HEK293T (cell line): ENCODE measurements around the gene POLE2.

Source experiments
- FOXA1 ChIP-seq: fragments of 450-650 bp; IDR thresholded peaks from 2 replicates; pipeline ENCODE4 v1.6.1; 2016; ENCODE audit warnings: mild to moderate bottlenecking
- L3MBTL2 ChIP-seq: fragments of 450-650 bp; conservative IDR thresholded peaks from 2 replicates; pipeline ENCODE4 v1.6.1; 2016; ENCODE audit warnings: mild to moderate bottlenecking
- TARDBP ChIP-seq: fragments of 450-650 bp; IDR thresholded peaks from 2 replicates; pipeline ENCODE4 v1.6.1; 2016

DNA sequence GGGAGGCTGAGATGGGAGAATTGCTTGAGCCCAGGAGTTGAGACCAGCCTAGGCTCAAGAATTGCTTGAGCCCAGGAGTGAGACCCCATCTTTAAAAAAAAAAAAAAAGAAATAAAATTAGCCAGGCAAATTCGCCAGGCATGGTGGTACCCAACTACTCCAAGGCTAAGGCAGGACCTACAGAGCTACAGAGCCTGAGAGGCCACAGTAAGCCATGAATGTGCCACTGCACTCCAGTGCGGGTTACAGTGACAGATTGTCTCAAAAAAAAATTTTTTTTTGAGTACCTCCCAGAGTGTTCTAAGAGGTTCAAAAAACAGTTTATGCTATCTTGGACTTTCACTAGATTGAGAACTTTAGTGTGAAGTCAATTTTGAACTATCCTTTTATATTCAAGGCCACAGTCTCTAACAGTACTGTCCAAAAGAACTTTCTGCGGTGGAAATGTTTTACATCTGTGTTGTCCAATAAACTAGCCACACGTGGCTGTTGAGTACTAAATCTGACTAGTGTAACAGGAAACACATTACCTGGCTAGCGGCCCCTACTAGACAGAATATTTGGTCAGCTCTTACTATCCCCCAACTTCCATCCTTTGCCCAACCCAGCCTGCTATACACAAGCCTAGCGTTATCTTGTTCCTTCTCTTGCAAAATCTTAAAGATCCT is 70.0 kb downstream of the POLE2 start:
- TF ChIP-seq FOXA1 (no peak), TARDBP (no peak), L3MBTL2 (no peak)
